B cell (primary cell): Measurements from ENCODE around the gene CLK2.

Source experiments
- EZH2 ChIP-seq: IDR thresholded peaks from 2 replicates; pipeline ENCODE4 v1.6.1; 2012; ENCODE audit warnings: borderline replicate concordance, low read depth, mild to moderate bottlenecking, moderate library complexity, low read length; ENCODE audit not compliant: insufficient read depth, poor library complexity, severe bottlenecking
- TF ChIP-seq, protein P1 (sequence below): fragments of 200-600 bp; IDR thresholded peaks from one replicate; pipeline ENCODE4 v1.8.0; 2022; ENCODE audit warnings: antibody characterized with exemption, mild to moderate bottlenecking

DNA sequence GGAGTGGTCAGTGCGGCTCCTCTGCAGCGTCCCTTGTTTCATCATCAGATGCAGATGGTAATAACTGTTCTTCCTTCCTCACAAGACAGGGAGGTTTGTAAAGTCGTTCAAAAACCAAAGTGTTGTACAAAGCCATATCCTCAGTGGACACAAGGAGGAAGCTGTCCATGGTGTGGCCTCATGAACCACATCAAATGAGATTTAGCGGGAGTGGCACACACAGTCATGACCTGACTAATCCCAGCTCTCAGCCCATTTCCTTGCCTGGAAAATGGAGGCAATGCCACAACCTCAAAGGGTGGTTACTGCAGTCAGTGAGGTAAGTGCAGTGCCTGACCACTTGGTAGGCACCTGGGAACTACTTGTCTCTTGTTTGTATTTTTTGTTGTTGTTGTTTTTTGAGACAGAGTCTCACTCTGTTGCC is 31.5 kb downstream of the CLK2 start:
- TF ChIP-seq, protein P1, sequence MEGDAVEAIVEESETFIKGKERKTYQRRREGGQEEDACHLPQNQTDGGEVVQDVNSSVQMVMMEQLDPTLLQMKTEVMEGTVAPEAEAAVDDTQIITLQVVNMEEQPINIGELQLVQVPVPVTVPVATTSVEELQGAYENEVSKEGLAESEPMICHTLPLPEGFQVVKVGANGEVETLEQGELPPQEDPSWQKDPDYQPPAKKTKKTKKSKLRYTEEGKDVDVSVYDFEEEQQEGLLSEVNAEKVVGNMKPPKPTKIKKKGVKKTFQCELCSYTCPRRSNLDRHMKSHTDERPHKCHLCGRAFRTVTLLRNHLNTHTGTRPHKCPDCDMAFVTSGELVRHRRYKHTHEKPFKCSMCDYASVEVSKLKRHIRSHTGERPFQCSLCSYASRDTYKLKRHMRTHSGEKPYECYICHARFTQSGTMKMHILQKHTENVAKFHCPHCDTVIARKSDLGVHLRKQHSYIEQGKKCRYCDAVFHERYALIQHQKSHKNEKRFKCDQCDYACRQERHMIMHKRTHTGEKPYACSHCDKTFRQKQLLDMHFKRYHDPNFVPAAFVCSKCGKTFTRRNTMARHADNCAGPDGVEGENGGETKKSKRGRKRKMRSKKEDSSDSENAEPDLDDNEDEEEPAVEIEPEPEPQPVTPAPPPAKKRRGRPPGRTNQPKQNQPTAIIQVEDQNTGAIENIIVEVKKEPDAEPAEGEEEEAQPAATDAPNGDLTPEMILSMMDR, result no peak
- TF ChIP-seq EZH2, result no peak
